Upper lobe of right lung (tissue), 1 donor: ENCODE measurements around the gene CHD5. TPM values are rescaled to one million over a fixed set of nuclear protein-coding genes. Genes with fewer than 3 reads are reported as not detected.

ENCODE experiments used
- ATAC-seq: fragments of 200-7000 bp; cut with Tn5 transposase; one replicate; pipeline ENCODE4 v1.9.1; 2020; ENCODE audit warnings: mild to moderate bottlenecking, moderate library complexity
- DNase-seq: peaks from one replicate; pipeline ENCODE4 v3.0.0-alpha.2; 2020
- H3K27ac ChIP-seq: fragments of 200-600 bp; one replicate; pipeline ENCODE4 v1.8.0; 2022
- H3K27me3 ChIP-seq: fragments of 200-600 bp; one replicate; pipeline ENCODE4 v1.8.0; 2022; ENCODE audit warnings: mild to moderate bottlenecking
- H3K36me3 ChIP-seq: fragments of 200-600 bp; one replicate; pipeline ENCODE4 v1.8.0; 2022
- H3K4me1 ChIP-seq: fragments of 200-600 bp; one replicate; pipeline ENCODE4 v1.8.0; 2022
- H3K4me3 ChIP-seq: fragments of 200-600 bp; one replicate; pipeline ENCODE4 v1.8.0; 2022; ENCODE audit warnings: mild to moderate bottlenecking
- H3K9me3 ChIP-seq: fragments of 200-600 bp; one replicate; pipeline ENCODE4 v1.8.0; 2022
- intact Hi-C: fragments of 100-400 bp; cut with DNase I; formaldehyde crosslinking; loops from one replicate; pipeline ENCODE4 v1.11.0; 2022
- total RNA-seq: library from RNA; stranded (reverse); fragmentation: NEBNext Ultra II Directional; extraction: Animal tissue kit (Norgen Biotek cat#: 25700); gene quantifications from one replicate; pipeline ENCODE4 v1.2.1, GENCODE V29; 2021
- TF ChIP-seq, protein P1 (sequence below): fragments of 200-600 bp; IDR thresholded peaks from one replicate; pipeline ENCODE4 v1.8.0; 2022; ENCODE audit warnings: antibody characterized with exemption
- donor health status: DM: no; HTN: yes; CAD: no; lungs with severe emphysema.

Gene CHD5
- total RNA-seq, 1 donor from 2014 or later, result 0.23 TPM

DNA sequence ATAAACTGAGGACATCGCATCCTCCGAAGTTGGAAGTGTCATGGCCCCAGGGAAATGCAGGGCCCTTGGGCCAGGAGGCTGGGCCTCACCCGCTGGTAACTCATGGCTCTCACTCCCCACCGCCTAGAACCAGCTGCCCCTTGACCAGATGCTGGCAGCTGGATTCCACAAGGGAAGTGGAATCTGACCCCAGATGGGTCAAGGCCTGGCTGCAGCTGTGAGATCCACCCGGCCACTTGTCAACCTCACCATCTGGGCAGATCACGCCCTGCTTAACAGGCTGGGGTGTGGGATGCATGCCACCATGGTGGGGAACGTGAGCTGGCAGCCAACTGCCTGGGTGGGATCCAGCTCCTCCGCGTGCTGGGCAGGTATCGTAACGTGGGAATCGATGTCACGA is 108.9 kb downstream of the CHD5 start:
- H3K27me3 ChIP-seq, result no peaks in the 10 kb centered on the region
- no peak overlapping the region for H3K4me3 ChIP-seq
- H3K4me1 ChIP-seq, result no peaks in the 10 kb centered on the region
- DNase-seq (no peak), ATAC-seq (no peak)
- no peaks in the 10 kb centered on the region for H3K9me3 ChIP-seq
- intact Hi-C loops, result no loop called here
- TF ChIP-seq, protein P1, sequence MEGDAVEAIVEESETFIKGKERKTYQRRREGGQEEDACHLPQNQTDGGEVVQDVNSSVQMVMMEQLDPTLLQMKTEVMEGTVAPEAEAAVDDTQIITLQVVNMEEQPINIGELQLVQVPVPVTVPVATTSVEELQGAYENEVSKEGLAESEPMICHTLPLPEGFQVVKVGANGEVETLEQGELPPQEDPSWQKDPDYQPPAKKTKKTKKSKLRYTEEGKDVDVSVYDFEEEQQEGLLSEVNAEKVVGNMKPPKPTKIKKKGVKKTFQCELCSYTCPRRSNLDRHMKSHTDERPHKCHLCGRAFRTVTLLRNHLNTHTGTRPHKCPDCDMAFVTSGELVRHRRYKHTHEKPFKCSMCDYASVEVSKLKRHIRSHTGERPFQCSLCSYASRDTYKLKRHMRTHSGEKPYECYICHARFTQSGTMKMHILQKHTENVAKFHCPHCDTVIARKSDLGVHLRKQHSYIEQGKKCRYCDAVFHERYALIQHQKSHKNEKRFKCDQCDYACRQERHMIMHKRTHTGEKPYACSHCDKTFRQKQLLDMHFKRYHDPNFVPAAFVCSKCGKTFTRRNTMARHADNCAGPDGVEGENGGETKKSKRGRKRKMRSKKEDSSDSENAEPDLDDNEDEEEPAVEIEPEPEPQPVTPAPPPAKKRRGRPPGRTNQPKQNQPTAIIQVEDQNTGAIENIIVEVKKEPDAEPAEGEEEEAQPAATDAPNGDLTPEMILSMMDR, result no peak
- no peaks in the 10 kb centered on the region for H3K36me3 ChIP-seq
- H3K27ac ChIP-seq, result no peak overlapping the region

DNA sequence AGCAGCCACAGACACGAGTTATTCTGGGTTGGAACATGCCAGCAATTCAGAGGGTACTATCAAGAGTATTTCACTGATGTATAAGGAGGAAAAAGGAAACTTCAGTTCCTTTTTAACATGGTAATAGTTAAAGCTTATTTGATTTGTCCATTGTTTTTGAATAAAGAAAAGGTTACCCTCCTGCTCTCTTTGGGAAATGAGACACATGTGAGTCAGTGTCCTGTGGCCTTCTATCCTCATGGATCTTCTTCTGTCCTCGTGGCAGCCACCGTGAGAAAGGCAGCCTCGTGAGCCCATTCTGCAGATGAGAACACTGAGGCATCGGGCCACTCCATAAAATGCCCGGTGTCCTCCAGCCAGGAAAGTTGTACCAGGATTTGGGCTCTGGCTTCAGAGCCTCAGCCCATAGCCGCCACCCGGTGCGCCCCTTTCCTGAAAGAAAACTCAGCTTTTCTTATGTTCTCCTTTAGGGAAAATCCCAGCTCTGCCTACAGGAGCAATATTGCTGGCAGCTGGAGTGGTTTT is 109.6 kb downstream of the CHD5 start:
- H3K9me3 ChIP-seq, result no peaks in the 10 kb centered on the region
- H3K4me3 ChIP-seq, result no peak overlapping the region
- H3K27me3 ChIP-seq, result no peaks in the 10 kb centered on the region
- H3K27ac ChIP-seq, result no peak overlapping the region
- DNase-seq, result no peak
- intact Hi-C loops, result no loop called here
- H3K4me1 ChIP-seq, result no peaks in the 10 kb centered on the region
- no peaks in the 10 kb centered on the region for H3K36me3 ChIP-seq
- TF ChIP-seq, protein P1, result no peak
- ATAC-seq, result no peak

DNA sequence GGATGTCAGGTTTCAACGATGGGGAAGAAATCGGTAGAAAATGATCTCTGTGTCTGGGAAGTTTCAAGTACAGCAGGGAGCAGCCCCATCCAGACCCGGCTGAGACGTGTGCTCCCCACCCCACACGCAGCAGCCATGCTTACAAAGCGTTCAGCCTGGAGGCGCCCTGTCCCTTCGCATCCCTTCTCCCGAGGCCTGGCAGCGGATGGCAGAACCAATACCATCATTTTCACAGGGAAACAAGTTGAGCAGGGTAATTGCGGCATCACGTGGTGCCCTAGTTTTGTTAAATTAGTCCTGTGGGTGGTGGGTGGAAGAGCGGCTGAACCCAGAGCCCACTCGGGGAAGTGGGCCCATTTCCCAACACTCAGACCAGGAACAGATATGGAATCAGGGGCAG is 110.5 kb downstream of the CHD5 start:
- Histone ChIP-seq H3K27me3 (no peaks in the 10 kb centered on the region), H3K27ac (no peak overlapping the region), H3K9me3 (no peaks in the 10 kb centered on the region), H3K36me3 (no peaks in the 10 kb centered on the region), H3K4me1 (no peaks in the 10 kb centered on the region), H3K4me3 (no peak overlapping the region)
- intact Hi-C loops, result no loop called here
- ATAC-seq, result no peak
- no peak for DNase-seq
- TF ChIP-seq, protein P1, result no peak

DNA sequence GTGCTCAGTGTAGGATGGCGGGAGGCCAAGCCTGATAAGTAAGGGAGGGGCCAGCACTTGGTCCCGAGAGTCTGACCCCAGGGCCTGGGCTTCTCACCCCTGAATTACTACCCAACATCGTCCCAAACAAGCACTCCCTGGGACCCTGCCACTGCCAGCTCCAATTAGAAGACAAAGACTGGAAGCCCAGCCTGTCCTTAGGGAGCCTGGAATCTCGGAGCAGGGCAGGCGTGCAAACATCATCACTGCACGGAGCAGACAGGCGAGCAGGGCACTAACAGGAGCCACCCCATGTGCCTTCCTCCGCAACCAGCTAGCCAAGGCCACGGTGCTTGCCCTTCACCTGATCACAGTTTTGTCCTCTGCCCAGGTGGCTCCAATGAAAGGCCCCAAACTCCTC is 111.2 kb downstream of the CHD5 start:
- intact Hi-C loops, result no loop called here
- TF ChIP-seq, protein P1, result no peak
- no peak overlapping the region for H3K4me3 ChIP-seq

DNA sequence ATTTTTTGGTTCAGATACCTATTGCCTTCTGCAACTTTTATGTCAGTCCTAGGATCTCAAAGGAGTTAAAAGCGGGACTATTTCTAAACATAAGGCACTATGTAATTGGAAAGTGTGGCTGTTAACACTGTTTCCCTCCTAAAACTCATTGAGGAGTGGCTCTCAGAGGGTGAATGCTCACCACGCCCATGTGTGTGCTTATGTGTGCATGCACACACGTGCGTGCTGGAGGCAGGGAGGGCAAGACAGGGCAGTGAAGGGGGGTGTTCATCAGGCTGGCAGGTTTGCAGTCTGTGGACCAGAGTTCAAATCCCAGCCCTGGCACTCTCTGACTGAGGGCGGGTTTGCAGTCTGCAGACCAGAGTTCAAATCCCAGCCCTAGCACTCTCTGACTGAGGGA is 112.0 kb downstream of the CHD5 start:
- Histone ChIP-seq H3K9me3 (no peaks in the 10 kb centered on the region), H3K4me3 (no peak overlapping the region), H3K27me3 (no peaks in the 10 kb centered on the region), H3K27ac (no peak overlapping the region), H3K36me3 (no peaks in the 10 kb centered on the region), H3K4me1 (no peaks in the 10 kb centered on the region)
- DNase-seq (no peak), ATAC-seq (no peak)
- intact Hi-C loops, result no loop called here
- TF ChIP-seq, protein P1, result no peak

More for the DNA sequence above, 111.2 kb downstream of the CHD5 start:
- DNase-seq (no peak), ATAC-seq (no peak)
- Histone ChIP-seq H3K4me1 (no peaks in the 10 kb centered on the region), H3K27me3 (no peaks in the 10 kb centered on the region), H3K36me3 (no peaks in the 10 kb centered on the region), H3K27ac (no peak overlapping the region), H3K9me3 (no peaks in the 10 kb centered on the region)

DNA sequence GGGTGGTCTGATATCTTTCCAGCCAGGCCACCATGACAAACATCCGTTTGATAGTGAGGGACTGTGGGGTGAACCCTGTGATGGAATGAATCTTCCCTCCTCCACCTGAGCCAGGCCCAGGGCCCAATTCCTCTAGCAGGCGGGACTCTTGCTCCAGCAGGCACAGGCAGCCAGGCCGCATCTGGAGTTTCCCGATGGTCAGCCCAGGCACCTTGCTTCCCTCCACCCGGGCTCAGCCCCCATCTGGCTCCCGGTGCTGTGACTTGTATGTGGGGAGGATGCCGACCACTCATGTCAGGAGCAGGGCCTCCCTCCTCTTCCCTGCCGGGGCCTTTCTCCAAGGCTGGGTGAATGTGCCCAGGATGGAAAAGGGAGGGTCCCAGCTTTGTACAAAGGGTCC is 113.4 kb downstream of the CHD5 start:
- intact Hi-C loops, result no loop called here
- ATAC-seq, result no peak
- H3K9me3 ChIP-seq, result no peaks in the 10 kb centered on the region
- TF ChIP-seq, protein P1, result no peak
- no peaks in the 10 kb centered on the region for H3K4me1 ChIP-seq
- no peaks in the 10 kb centered on the region for H3K27me3 ChIP-seq
- no peaks in the 10 kb centered on the region for H3K36me3 ChIP-seq
- no peak overlapping the region for H3K4me3 ChIP-seq
- no peak overlapping the region for H3K27ac ChIP-seq
- DNase-seq, result no peak
